Heart left ventricle (tissue), 16 donors: ENCODE results near the gene ZNF35. TPM values are rescaled to one million over a fixed set of nuclear protein-coding genes. Genes with fewer than 3 reads are reported as not detected.

Experiments
- ATAC-seq, 4 donors: fragments of 200-7000 bp; cut with Tn5 transposase; one replicate each; pipeline ENCODE4 v1.9.1; 2020 to 2022; ENCODE audit warnings: moderate library complexity in 4 of 4, mild to moderate bottlenecking in 3 of 4, moderate number of reproducible peaks in 1 of 4
- DNase-seq, 5 donors: peaks; one replicate each; pipeline ENCODE4 v3.0.0-alpha.2; 2020
- H3K27ac ChIP-seq, 12 donors: fragments of 200-600 bp; sonication (generic) in 4 of 12; one replicate each; pipeline versions ENCODE4 v1.5.0 to v1.8.0; 2016 to 2022; ENCODE audit warnings: mild to moderate bottlenecking in 2 of 12
- H3K27me3 ChIP-seq, 9 donors: fragments of 200-600 bp; sonication (generic) in 2 of 9; one replicate each; pipeline versions ENCODE4 v1.5.1 to v1.8.0; 2016 to 2022; ENCODE audit warnings: mild to moderate bottlenecking in 3 of 9
- H3K36me3 ChIP-seq, 9 donors: fragments of 200-600 bp; sonication (generic) in 2 of 9; one replicate each; pipeline versions ENCODE4 v1.5.0 to v1.8.0; 2018 to 2022; ENCODE audit warnings: mild to moderate bottlenecking in 2 of 9
- H3K4me1 ChIP-seq, 12 donors: fragments of 200-600 bp; sonication (generic) in 4 of 12; one replicate each; pipeline versions ENCODE4 v1.5.0 to v1.8.0; 2016 to 2022; ENCODE audit warnings: mild to moderate bottlenecking in 3 of 12
- H3K4me3 ChIP-seq, 12 donors: fragments of 200-600 bp; sonication (generic) in 4 of 12; one replicate each; pipeline versions ENCODE4 v1.5.0 to v1.8.0; 2017 to 2022; ENCODE audit warnings: mild to moderate bottlenecking in 9 of 12, moderate library complexity in 4 of 12
- H3K9me3 ChIP-seq, 12 donors: fragments of 200-600 bp; sonication (generic) in 4 of 12; one replicate each; pipeline versions ENCODE4 v1.5.0 to v1.8.0; 2016 to 2022; ENCODE audit warnings: mild to moderate bottlenecking in 1 of 12
- POLR2A ChIP-seq, 2 donors: fragments of 450-650 bp; IDR thresholded peaks; one replicate each; pipeline ENCODE4 v1.6.1; 2017; ENCODE audit warnings: antibody characterized with exemption in 2 of 2, mild to moderate bottlenecking in 2 of 2, moderate library complexity in 2 of 2
- WGBS, 4 donors: extraction: QIAGEN DNeasy Blood & Tissue Kit in 2 of 4; methylation state at CpG; one replicate each; pipeline versions ENCODE4 v1.1.5 to v1.1.7; 2013 to 2018; 5-methylcytosine and 5-hydroxymethylcytosine counted together
- intact Hi-C, 10 donors: fragments of 100-400 bp; cut with DNase I; formaldehyde crosslinking; loops; one replicate each; pipeline versions ENCODE4 v1.11.1 to v1.14.2; 2022
- polyA plus RNA-seq, 2 donors: library from polyadenylated mRNA; stranded (reverse); fragments of 200-250 nt; gene quantifications; one replicate each; pipeline ENCODE4 v1.2.3, GENCODE V29; 2013
- total RNA-seq, 9 donors: library from RNA; depleted of rRNA in 2 of 9; stranded (reverse); fragments of >200 nt in 2 of 9; fragmentation: NEBNext Ultra II Directional in 3 of 9; extraction: Animal tissue kit (Norgen Biotek cat#: 25700) in 3 of 9; gene quantifications; one replicate each; pipeline versions ENCODE4 v1.1.0 to v1.2.4, GENCODE V29; 2016 to 2023
- TF ChIP-seq, protein P1 (sequence below), 12 donors: fragments of 200-600 bp; sonication (generic) in 4 of 12; IDR thresholded peaks; one replicate each; pipeline versions ENCODE4 v1.5.0 to v1.8.0; 2018 to 2022; ENCODE audit warnings: antibody characterized with exemption in 12 of 12, mild to moderate bottlenecking in 5 of 12
- donor health status: ischemic (EF 13 %, LVEDD 7.1; RV severe dilation, severe dysfunction).
- donor health status: healthy with polysubstance abuse.
- donor health status: DM: no; HTN: yes; CAD: no.
- donor health status: DM: no; HTN: no; CAD: no.
- donor health status: ischemic (EF 25% LVEDD 6.9; RV normal size, moderate dysfunction).
- donor health status: ischemic (EF 25% LVEDD 5.7; RV mildly dilated, moderate dysfunction).
- donor health status: healthy.
- donor health status: DM: yes; HTN: yes; CAD: no.
- donor health status: ischemic (EF 35%, LVEDD 5.7; RV mildly dilated, moderate dysfunction).
- donor health status: nonischemic (EF 11% LVEDD 7.7; RV severe dilation, severe dysfunction).
- donor health status: DM: yes; HTN: yes; CAD: no.
- donor health status: PGD.
- donor health status: ischemic (EF 29% LVEDD 5.4; RV normal size, mild dysfunction).
- donor health status: nonischemic (EF 23%, LVEDD 6.1; RV moderate dilation, normal function).

Gene ZNF35
- total and polyA plus RNA-seq, 11 donors = 3.6 to 14.6 (median 6.5) TPM

- Histone ChIP-seq H3K36me3 (peaks cover 0 to 3% (median 0%) of the 10 kb centered on the region in 9 donors), H3K4me1 (peaks cover 0 to 11% (median 5%) of the 10 kb centered on the region in 12 donors), H3K9me3 (peaks cover 0 to 36% (median 2%) of the 10 kb centered on the region in 12 donors), H3K27ac (no peak overlapping the region), H3K4me3 (no peak overlapping the region), H3K27me3 (peaks cover 0 to under 1% (median 0%) of the 10 kb centered on the region in 9 donors)
- intact Hi-C loops = no loop called here
- WGBS, 4 donors = 96 to 98% (median 98%) methylated on average over 4 of the region's 4 CpGs
- no peak for TF ChIP-seq POLR2A (IDR thresholded peaks at IDR 0.05)
- TF ChIP-seq, protein P1, sequence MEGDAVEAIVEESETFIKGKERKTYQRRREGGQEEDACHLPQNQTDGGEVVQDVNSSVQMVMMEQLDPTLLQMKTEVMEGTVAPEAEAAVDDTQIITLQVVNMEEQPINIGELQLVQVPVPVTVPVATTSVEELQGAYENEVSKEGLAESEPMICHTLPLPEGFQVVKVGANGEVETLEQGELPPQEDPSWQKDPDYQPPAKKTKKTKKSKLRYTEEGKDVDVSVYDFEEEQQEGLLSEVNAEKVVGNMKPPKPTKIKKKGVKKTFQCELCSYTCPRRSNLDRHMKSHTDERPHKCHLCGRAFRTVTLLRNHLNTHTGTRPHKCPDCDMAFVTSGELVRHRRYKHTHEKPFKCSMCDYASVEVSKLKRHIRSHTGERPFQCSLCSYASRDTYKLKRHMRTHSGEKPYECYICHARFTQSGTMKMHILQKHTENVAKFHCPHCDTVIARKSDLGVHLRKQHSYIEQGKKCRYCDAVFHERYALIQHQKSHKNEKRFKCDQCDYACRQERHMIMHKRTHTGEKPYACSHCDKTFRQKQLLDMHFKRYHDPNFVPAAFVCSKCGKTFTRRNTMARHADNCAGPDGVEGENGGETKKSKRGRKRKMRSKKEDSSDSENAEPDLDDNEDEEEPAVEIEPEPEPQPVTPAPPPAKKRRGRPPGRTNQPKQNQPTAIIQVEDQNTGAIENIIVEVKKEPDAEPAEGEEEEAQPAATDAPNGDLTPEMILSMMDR (IDR thresholded peaks at IDR 0.05) = no peak
- DNase-seq (no peak), ATAC-seq (no peak)
These were observed 32.5 kb downstream of the ZNF35 start for GRCh38 chr3:44680921-44681455.

DNA sequence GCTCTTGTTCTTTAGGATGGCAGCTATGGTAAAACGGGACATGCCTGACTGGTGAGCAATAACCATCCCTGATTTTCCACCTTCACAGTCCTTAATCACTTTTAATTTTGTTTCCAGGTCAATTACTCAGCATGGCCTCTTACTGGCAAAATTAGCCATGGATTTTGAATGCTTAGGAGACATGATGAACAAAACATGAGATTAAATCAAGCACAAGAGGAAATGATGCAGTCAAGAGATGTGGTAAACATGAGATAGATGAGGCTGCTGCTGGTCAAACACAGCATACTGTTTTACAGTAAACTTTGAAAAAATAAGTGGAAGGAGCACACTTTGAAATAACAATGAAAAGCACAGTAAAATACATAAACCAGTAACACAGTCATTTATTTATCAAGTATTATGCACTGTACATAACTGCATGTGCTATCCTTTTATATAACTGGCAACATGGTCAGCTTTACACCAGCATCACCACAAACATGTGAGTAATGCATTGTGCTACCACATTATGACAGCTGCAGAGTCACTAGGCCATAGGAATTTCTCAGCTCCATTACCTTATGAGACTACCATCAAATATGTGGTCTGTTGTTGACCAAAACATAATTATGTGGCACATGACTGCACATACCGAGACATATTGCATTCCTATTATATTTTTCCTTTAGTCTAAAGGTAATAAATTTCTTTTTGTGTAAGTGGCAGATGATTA lies 33.8 kb downstream of the ZNF35 start:
- ATAC-seq (no peak), DNase-seq (no peak)
- intact Hi-C loops = no loop called here
- Histone ChIP-seq H3K27me3 (peaks cover 0 to 5% (median 0%) of the 10 kb centered on the region in 9 donors), H3K4me3 (no peak overlapping the region), H3K4me1 (peaks cover 0 to 12% (median 5%) of the 10 kb centered on the region in 12 donors), H3K9me3 (peaks cover 0 to 36% (median 2%) of the 10 kb centered on the region in 12 donors), H3K36me3 (peaks cover 0 to 3% (median 0%) of the 10 kb centered on the region in 9 donors), H3K27ac (no peak overlapping the region)
- TF ChIP-seq POLR2A (IDR thresholded peaks at IDR 0.05) = no peak
- TF ChIP-seq, protein P1 (IDR thresholded peaks at IDR 0.05) = no peak
- WGBS, 4 donors = 94 to 98% (median 96%) methylated on average over 2 of the region's 2 CpGs

DNA sequence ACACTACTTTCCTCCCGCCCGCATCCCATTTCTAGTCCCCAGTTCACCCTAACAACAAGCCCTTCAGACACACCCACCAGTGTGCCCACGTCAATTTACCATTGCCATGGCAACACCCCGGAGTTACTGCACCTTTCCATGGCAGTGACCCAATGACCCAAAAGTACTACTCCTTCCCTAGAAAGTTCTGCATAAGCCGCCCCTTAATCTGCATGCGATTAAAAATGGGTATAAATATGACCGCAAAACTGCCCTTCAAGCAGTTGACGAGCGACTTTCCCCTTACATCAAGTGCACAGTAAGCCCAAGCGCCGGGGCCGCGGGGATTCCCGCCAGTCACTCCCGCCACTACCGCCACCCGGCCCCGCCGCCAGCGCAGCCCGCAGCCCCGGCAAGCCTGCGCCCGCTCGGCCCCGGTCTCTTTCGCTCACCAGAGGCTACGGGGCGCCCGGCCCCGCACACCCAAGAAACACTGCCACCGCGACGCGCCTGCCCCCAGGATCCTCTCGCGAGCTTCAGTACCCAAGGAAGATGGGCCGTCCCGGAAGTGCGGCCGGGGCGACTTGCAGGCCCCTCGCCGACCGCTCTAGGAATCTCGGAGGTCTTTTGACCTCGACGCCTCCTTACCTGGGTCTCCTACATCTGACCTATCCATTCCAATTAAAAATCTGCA lies 36.7 kb downstream of the ZNF35 start:
- intact Hi-C loops = no loop called here
- peak overlapping the region; percentile 62 to 93 (median 74) for H3K4me3 ChIP-seq
- peak; percentile 73 to 88 (median 85) for DNase-seq
- peaks cover 0 to 16% (median 4%) of the 10 kb centered on the region in 9 donors for H3K27me3 ChIP-seq
- peaks cover 0 to 32% (median 2%) of the 10 kb centered on the region in 12 donors for H3K9me3 ChIP-seq
- TF ChIP-seq POLR2A (IDR thresholded peaks at IDR 0.05) = peak in 1 of 2 donors; percentile 38
- TF ChIP-seq, protein P1 (IDR thresholded peaks at IDR 0.05) = no peak
- peak overlapping the region in 8 of 12 donors; percentile 9 to 66 (median 38) for H3K27ac ChIP-seq
- H3K4me1 ChIP-seq = peaks cover 0 to 12% (median 5%) of the 10 kb centered on the region in 12 donors
- peaks cover 0 to 3% (median 0%) of the 10 kb centered on the region in 9 donors for H3K36me3 ChIP-seq
- 1 to 3% (median 1%) methylated on average over 31 to 48 of the region's 48 CpGs for WGBS, 4 donors
- ATAC-seq = peak; percentile 73 to 98 (median 94)

DNA sequence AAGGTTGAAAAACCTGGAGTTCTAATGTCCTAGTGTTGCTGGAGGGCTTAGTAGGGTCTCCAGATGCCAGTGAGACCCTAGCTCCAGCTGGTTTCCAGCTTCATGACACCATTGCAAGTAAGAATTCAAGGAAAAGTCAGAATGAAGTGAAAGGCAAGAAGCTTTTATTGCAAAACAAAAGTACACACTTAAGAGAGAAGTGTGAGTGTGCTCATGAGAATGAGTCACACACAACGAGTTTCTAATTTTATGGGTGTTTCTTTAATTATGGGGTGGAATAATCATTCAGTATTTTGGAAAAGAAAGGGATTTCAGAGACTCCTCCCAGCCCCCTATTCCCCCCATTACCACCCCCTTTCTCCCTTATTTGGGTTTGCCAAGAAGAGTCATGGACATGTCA lies 39.4 kb downstream of the ZNF35 start:
- H3K4me1 ChIP-seq = peaks cover 0 to 12% (median 5%) of the 10 kb centered on the region in 12 donors
- H3K36me3 ChIP-seq = peaks cover 0 to 3% (median 0%) of the 10 kb centered on the region in 9 donors
- H3K9me3 ChIP-seq = peaks cover 0 to 24% (median 2%) of the 10 kb centered on the region in 12 donors
- intact Hi-C loops = no loop called here
- peaks cover 0 to 23% (median 4%) of the 10 kb centered on the region in 9 donors for H3K27me3 ChIP-seq
- ATAC-seq (no peak), DNase-seq (no peak)
- 41 to 58% (median 50%) methylated on average over 1 of the region's 1 CpG for WGBS, 4 donors
- H3K4me3 ChIP-seq = no peak overlapping the region
- no peak overlapping the region for H3K27ac ChIP-seq
- no peak for TF ChIP-seq POLR2A (IDR thresholded peaks at IDR 0.05)
- TF ChIP-seq, protein P1 (IDR thresholded peaks at IDR 0.05) = no peak
